Endodermal cell (in vitro differentiated cells): ENCODE measurements around the gene ELOVL4. TPM values are rescaled to one million over a fixed set of nuclear protein-coding genes. Genes with fewer than 3 reads are reported as not detected.

Source experiments
- DNase-seq: peaks from one replicate; pipeline ENCODE4 v3.0.0-alpha.2; 2017
- H3K27ac ChIP-seq: 2 replicates; pipeline ENCODE4 v1.5.1; 2013; ENCODE audit warnings: mild to moderate bottlenecking, low read depth, low read length, moderate library complexity
- H3K27me3 ChIP-seq: 2 replicates; pipeline ENCODE4 v1.6.1; 2013; ENCODE audit warnings: mild to moderate bottlenecking, low read length, moderate library complexity; ENCODE audit not compliant: insufficient read depth, control insufficient read depth, poor library complexity, severe bottlenecking
- H3K36me3 ChIP-seq: 2 replicates; pipeline ENCODE4 v1.7.0; 2013; ENCODE audit warnings: mild to moderate bottlenecking, low read length, moderate library complexity; ENCODE audit not compliant: control insufficient read depth, insufficient read depth
- H3K4me1 ChIP-seq: one replicate; pipeline ENCODE4 v1.7.0; 2013; ENCODE audit warnings: low read length; ENCODE audit not compliant: control insufficient read depth, insufficient read depth
- H3K4me3 ChIP-seq: 2 replicates; pipeline ENCODE4 v1.5.1; 2013; ENCODE audit warnings: mild to moderate bottlenecking, low read length, moderate library complexity
- H3K9ac ChIP-seq: 2 replicates; pipeline ENCODE4 v1.6.1; 2013; ENCODE audit warnings: mild to moderate bottlenecking, low read length, moderate library complexity; ENCODE audit not compliant: poor library complexity, severe bottlenecking; ENCODE audit errors: extremely low read depth
- H3K9me3 ChIP-seq: 2 replicates; pipeline ENCODE4 v1.6.1; 2013; ENCODE audit warnings: mild to moderate bottlenecking, low read length, moderate library complexity; ENCODE audit not compliant: control insufficient read depth
- H3K27ac Mint-ChIP-seq: 2 replicates; pipeline ENCODE4 v1.8.0; 2020; ENCODE audit warnings: mixed read lengths
- H3K27me3 Mint-ChIP-seq: 2 replicates; pipeline ENCODE4 v1.8.0; 2021; ENCODE audit warnings: mild to moderate bottlenecking, mixed read lengths; ENCODE audit not compliant: insufficient read depth
- H3K36me3 Mint-ChIP-seq: 2 replicates; pipeline ENCODE4 v1.8.0; 2020; ENCODE audit warnings: low read depth, mixed read lengths
- H3K4me1 Mint-ChIP-seq: 2 replicates; pipeline ENCODE4 v1.8.0; 2020; ENCODE audit warnings: mixed read lengths
- H3K4me3 Mint-ChIP-seq: 2 replicates; pipeline ENCODE4 v1.8.0; 2020; ENCODE audit warnings: mild to moderate bottlenecking, moderate library complexity, mixed read lengths
- H3K9me3 Mint-ChIP-seq: 2 replicates; pipeline ENCODE4 v1.8.0; 2020; ENCODE audit warnings: mild to moderate bottlenecking, mixed read lengths
- WGBS, 2 experiments: methylation state at CpG; one replicate each; pipeline versions ENCODE4 v1.1.5 to v1.1.7; 2013; ENCODE audit warnings: missing lambda C conversion rate in 2 of 2, mixed read lengths in 1 of 2; ENCODE audit not compliant: insufficient coverage in 1 of 2, insufficient read length in 1 of 2; 5-methylcytosine and 5-hydroxymethylcytosine counted together
- long read RNA-seq, 4 experiments: library from polyadenylated mRNA in 2 of 4; library from RNA in 1 of 4; library from capped mRNA in 1 of 4; stranded (forward) in 3 of 4; unstranded in 1 of 4; transcript quantifications; one replicate each; pipeline ENCODE4 v2.0.0, GENCODE V29; 2020 to 2021; ENCODE audit warnings: inconsistent platforms in 1 of 4
- polyA plus RNA-seq, 2 experiments: library from polyadenylated mRNA; stranded (reverse); fragments of 50-300 nt; gene quantifications; one replicate each; pipeline ENCODE4 v1.2.3, GENCODE V29; 2013
- total RNA-seq, 2 donors: library from RNA; stranded (reverse); fragmentation: NEBNext Ultra II Directional in 1 of 2; extraction: Animal tissue kit (Norgen Biotek cat#: 25700) in 1 of 2; gene quantifications; 2 replicates in 1 of 2; 3 replicates in 1 of 2; pipeline ENCODE4 v1.2.1, GENCODE V29; 2021
- TF ChIP-seq, protein P1 (sequence below): fragments of 200-600 bp; sonication (generic); conservative IDR thresholded peaks from 2 replicates; pipeline ENCODE4 v1.5.0; 2021; ENCODE audit warnings: antibody characterized with exemption, mild to moderate bottlenecking

ELOVL4 gene
- 1 to 10 TPM; 7.4 to 8.8 TPM for total RNA-seq
- polyA plus RNA-seq (2013, experiment 1 of 2): 7.4 TPM
- polyA plus RNA-seq (2013, experiment 2 of 2): 7.0 TPM
- long read RNA-seq, experiment 1, partial matches to known transcripts: 0 of 7 reads
- long read RNA-seq, experiment 1, other reads (novel, unspliced or antisense): 3 of 7 reads
- long read RNA-seq, experiment 2, transcript ELOVL4-201 (6 exons, 3,042 nt): major isoform, 29 of 31 reads
- long read RNA-seq, experiment 2, partial matches to known transcripts: 1 of 31 reads
- long read RNA-seq, experiment 2, other reads (novel, unspliced or antisense): 1 of 31 reads
- long read RNA-seq, experiment 3, transcript ELOVL4-201 (6 exons, 3,042 nt): major isoform, 68 of 71 reads
- long read RNA-seq, experiment 3, partial matches to known transcripts: 0 of 71 reads
- long read RNA-seq, experiment 3, other reads (novel, unspliced or antisense): 3 of 71 reads
- long read RNA-seq, experiment 4, partial matches to known transcripts: 1 of 2 reads
- long read RNA-seq, experiment 4, other reads (novel, unspliced or antisense): 0 of 2 reads

DNA sequence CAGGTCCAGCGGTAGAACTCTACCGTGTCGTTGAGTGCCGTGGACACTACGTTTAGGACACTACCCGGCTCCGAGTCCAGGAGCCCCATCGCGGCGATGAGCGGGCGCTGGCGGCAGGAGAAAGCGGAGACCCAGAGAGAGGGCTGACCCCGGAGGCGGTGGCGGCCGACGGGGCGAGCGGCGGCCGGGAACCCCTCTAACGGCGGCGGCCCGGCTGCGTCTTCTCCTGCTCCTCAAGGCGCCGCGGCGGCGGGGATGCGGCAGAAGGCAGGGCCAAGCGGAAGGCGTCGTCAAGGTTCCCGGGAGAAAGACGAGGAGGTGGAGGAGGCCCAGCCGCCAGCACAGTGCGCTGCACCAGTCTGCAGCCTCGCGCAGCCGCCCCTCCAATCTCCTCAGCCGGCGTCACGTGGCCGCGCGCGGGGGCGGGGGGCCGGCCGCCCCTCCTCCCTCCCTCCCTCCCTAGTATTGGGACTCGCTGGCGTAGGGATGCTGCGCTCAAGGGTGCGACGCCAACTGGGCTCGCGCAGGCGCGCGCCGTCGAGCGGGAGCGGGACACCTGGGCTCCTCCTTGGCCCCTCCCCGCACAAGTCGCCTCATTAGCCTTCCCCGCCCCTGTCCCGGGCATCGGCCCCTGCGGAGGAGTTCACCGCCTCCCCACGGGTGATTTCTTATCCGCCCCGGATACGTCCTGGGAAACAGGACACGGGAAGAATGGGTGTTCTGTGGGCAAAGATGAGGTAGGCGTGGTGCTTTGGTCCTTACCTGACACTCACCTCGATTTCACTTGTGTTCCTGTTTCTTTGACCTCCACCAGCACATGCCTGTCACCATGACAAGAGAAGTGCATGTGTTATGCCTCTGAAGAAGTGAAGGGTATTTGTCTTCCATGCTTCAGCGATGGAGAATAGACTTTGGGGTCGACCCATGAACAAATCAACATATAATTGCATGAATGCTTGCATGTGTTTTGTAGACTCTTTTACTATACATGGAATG, at the start of gene ELOVL4:
TSS of gene ELOVL4 (minus strand) at position 363 of the 996 bp plus-strand sequence. CDS start at position 89, 274 bp downstream.
- peak; percentile 96 for DNase-seq
- Mint-ChIP-seq H3K36me3 (no peaks in the 10 kb centered on the region), H3K27ac (no peak within 1 kb of the TSS), H3K4me1 (peaks cover 12% of the 10 kb centered on the region), H3K27me3 (peaks cover 8% of the 10 kb centered on the region), H3K4me3 (peak within 1 kb of the TSS; percentile 70), H3K9me3 (no peaks in the 10 kb centered on the region)
- Histone ChIP-seq H3K4me1 (no peaks in the 10 kb centered on the region), H3K27ac (no peak within 1 kb of the TSS), H3K4me3 (peak within 1 kb of the TSS; percentile 89), H3K9ac (no peak within 1 kb of the TSS), H3K36me3 (no peaks in the 10 kb centered on the region), H3K9me3 (no peaks in the 10 kb centered on the region), H3K27me3 (peaks cover 6% of the 10 kb centered on the region)
- TF ChIP-seq, protein P1, sequence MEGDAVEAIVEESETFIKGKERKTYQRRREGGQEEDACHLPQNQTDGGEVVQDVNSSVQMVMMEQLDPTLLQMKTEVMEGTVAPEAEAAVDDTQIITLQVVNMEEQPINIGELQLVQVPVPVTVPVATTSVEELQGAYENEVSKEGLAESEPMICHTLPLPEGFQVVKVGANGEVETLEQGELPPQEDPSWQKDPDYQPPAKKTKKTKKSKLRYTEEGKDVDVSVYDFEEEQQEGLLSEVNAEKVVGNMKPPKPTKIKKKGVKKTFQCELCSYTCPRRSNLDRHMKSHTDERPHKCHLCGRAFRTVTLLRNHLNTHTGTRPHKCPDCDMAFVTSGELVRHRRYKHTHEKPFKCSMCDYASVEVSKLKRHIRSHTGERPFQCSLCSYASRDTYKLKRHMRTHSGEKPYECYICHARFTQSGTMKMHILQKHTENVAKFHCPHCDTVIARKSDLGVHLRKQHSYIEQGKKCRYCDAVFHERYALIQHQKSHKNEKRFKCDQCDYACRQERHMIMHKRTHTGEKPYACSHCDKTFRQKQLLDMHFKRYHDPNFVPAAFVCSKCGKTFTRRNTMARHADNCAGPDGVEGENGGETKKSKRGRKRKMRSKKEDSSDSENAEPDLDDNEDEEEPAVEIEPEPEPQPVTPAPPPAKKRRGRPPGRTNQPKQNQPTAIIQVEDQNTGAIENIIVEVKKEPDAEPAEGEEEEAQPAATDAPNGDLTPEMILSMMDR: no peak
- WGBS, 2 experiments: 0 to 2% methylated on average over 7 to 84 of the region's 84 CpGs

- Histone ChIP-seq H3K27me3 (no peaks in the 10 kb centered on the region), H3K4me3 (no peak overlapping the region), H3K4me1 (no peaks in the 10 kb centered on the region), H3K9ac (no peak overlapping the region), H3K36me3 (no peaks in the 10 kb centered on the region), H3K9me3 (no peaks in the 10 kb centered on the region), H3K27ac (no peak overlapping the region)
- peak; percentile 47 for DNase-seq
- H3K9me3 Mint-ChIP-seq: no peaks in the 10 kb centered on the region
- H3K4me1 Mint-ChIP-seq: no peaks in the 10 kb centered on the region
- TF ChIP-seq, protein P1: no peak
- no peak overlapping the region for H3K27ac Mint-ChIP-seq
- H3K4me3 Mint-ChIP-seq: no peak overlapping the region
- H3K36me3 Mint-ChIP-seq: no peaks in the 10 kb centered on the region
- no peaks in the 10 kb centered on the region for H3K27me3 Mint-ChIP-seq
Observed at GRCh38 chr6:79993911-79994309, 46.6 kb upstream of the ELOVL4 start.
